Neural cell (in vitro differentiated cells): ENCODE results near the gene COX4I1. TPM values are rescaled to one million over a fixed set of nuclear protein-coding genes. Genes with fewer than 3 reads are reported as not detected.

Experiments
- H2AFZ ChIP-seq: fragments of 200-600, 300-800 bp; sonication (generic), shearing (Covaris generic); 2 replicates; pipeline ENCODE4 v1.6.0; 2014; ENCODE audit warnings: low read depth, mild to moderate bottlenecking, antibody characterized with exemption, low read length, moderate library complexity
- H3F3A ChIP-seq: fragments of 200-600 bp; shearing (Covaris generic); 2 replicates; pipeline ENCODE4 v1.6.1; 2016; ENCODE audit warnings: mild to moderate bottlenecking, moderate library complexity, mixed read lengths, antibody characterized with exemption, low read length; ENCODE audit not compliant: insufficient read depth, poor library complexity, severe bottlenecking
- H3K27ac ChIP-seq: fragments of 200-600, 300-800 bp; sonication (generic), shearing (Covaris generic); 2 replicates; pipeline ENCODE4 v1.5.1; 2014; ENCODE audit warnings: mild to moderate bottlenecking, low read length, moderate library complexity
- H3K27me3 ChIP-seq: fragments of 300-800, 200-600 bp; sonication (generic), shearing (Covaris generic); 2 replicates; pipeline ENCODE4 v1.6.0; 2014; ENCODE audit warnings: mild to moderate bottlenecking, low read depth, low read length, moderate library complexity; ENCODE audit not compliant: insufficient read depth
- H3K36me3 ChIP-seq: fragments of 300-800, 200-600 bp; sonication (generic), shearing (Covaris generic); 2 replicates; pipeline ENCODE4 v1.5.1; 2014; ENCODE audit warnings: mild to moderate bottlenecking, antibody characterized with exemption, low read length, moderate library complexity; ENCODE audit not compliant: insufficient read depth
- H3K4me2 ChIP-seq: fragments of 300-800, 200-600 bp; sonication (generic), shearing (Covaris generic); 2 replicates; pipeline ENCODE4 v1.6.0; 2014; ENCODE audit warnings: mild to moderate bottlenecking, low read length
- H3K4me3 ChIP-seq: fragments of 300-800, 200-600 bp; sonication (generic), shearing (Covaris generic); 2 replicates; pipeline ENCODE4 v1.5.1; 2014; ENCODE audit warnings: mild to moderate bottlenecking, low read length, moderate library complexity
- H3K79me2 ChIP-seq: fragments of 200-600 bp; shearing (Covaris generic); replicated peaks from 2 replicates; pipeline ENCODE4 v1.6.0; 2014; ENCODE audit warnings: mild to moderate bottlenecking, low read length, moderate library complexity; ENCODE audit not compliant: insufficient read depth
- H3K9ac ChIP-seq: fragments of 300-800, 200-600 bp; sonication (generic), shearing (Covaris generic); 2 replicates; pipeline ENCODE4 v1.6.1; 2016; ENCODE audit warnings: mild to moderate bottlenecking, low read length, mixed read lengths
- H3K9me2 ChIP-seq: fragments of 200-600 bp; shearing (Covaris generic); 2 replicates; pipeline ENCODE4 v1.6.1; 2016; ENCODE audit warnings: mild to moderate bottlenecking, low read length, mixed read lengths; ENCODE audit not compliant: insufficient read depth
- H3K9me3 ChIP-seq: fragments of 200-600, 300-800 bp; sonication (generic), shearing (Covaris generic); 2 replicates; pipeline ENCODE4 v1.6.1; 2016; ENCODE audit warnings: mild to moderate bottlenecking, mixed run types, low read length, moderate library complexity, mixed read lengths
- H4K20me1 ChIP-seq: fragments of 200-600 bp; shearing (Covaris generic); 2 replicates; pipeline ENCODE4 v1.6.1; 2016; ENCODE audit warnings: mild to moderate bottlenecking, mixed run types; ENCODE audit not compliant: insufficient read depth
- EP300 ChIP-seq: fragments of 450-650 bp; conservative IDR thresholded peaks from 2 replicates; pipeline ENCODE4 v1.6.1; 2014; ENCODE audit warnings: antibody characterized with exemption, mild to moderate bottlenecking, moderate library complexity; ENCODE audit not compliant: poor library complexity, severe bottlenecking
- EZH2 ChIP-seq: fragments of 200-600, 300-800 bp; shearing (Covaris generic), sonication (generic); IDR thresholded peaks from 2 replicates; pipeline ENCODE4 v1.6.1; 2014; ENCODE audit warnings: antibody characterized with exemption, low read length, borderline replicate concordance, mild to moderate bottlenecking; ENCODE audit not compliant: insufficient read depth, poor library complexity, severe bottlenecking
- RAD21 ChIP-seq: fragments of 450-650 bp; conservative IDR thresholded peaks from 2 replicates; pipeline ENCODE4 v1.6.1; 2014; ENCODE audit warnings: antibody characterized with exemption, mild to moderate bottlenecking, moderate library complexity
- TAF1 ChIP-seq: IDR thresholded peaks from 2 replicates; pipeline ENCODE4 v1.6.1; 2012; ENCODE audit warnings: low read depth
- polyA plus RNA-seq: library from polyadenylated mRNA; depleted of rRNA; stranded (reverse); fragments of >200 nt; gene quantifications from 2 replicates; pipeline ENCODE4 v1.2.3, GENCODE V29; 2014
- TF ChIP-seq, protein P1 (sequence below): fragments of 450-650 bp; IDR thresholded peaks from 2 replicates; pipeline ENCODE4 v1.5.1; 2014; ENCODE audit warnings: antibody characterized with exemption, mild to moderate bottlenecking, moderate library complexity; ENCODE audit not compliant: poor library complexity, severe bottlenecking
- TF ChIP-seq, protein P2 (sequence below): IDR thresholded peaks from 2 replicates; pipeline ENCODE4 v1.6.1; 2012; ENCODE audit warnings: borderline replicate concordance

The COX4I1 gene
- polyA plus RNA-seq, 1 donor from 2014 or later = 709 TPM

DNA sequence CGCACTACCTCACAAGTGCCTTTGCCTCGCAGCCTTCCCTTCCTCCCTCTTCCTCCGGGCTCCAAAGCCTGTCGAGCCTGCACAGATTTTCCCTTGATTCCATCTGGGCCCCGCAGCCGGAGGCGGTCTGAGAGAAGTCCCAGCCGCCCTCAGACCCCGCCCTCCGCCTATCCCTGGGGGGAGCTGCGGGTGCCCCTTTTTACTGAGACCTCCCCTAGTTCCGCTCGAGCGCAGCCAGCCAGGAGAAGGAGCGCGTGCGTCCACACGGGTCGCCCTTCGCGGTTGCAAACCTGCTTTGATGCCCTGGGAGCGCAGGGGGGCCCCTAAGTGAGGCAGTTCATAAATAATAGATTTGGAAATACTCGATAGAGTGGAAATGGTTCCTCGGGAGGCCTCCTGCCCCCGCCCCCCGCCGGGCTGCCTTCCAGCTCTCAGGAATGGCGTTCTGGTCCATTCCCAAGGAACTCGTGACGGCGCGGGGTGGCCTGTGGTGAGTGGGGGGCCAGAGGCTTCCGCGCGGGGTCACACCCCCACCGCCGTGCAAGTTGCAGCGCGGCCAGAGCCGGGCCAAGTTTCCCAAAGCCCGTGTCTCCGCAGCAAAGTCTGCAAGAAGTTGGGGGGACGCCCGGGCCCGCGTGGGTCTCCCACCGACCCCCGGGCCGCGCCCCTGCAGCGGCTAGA lies 49.2 kb upstream of the COX4I1 start:
- H3K36me3 ChIP-seq = no peaks in the 10 kb centered on the region
- H3K9me2 ChIP-seq = no peaks in the 10 kb centered on the region
- H2AFZ ChIP-seq = no peak overlapping the region
- H3K9me3 ChIP-seq = no peaks in the 10 kb centered on the region
- peaks cover 33% of the 10 kb centered on the region for H3K27me3 ChIP-seq
- no peaks in the 10 kb centered on the region for H3F3A ChIP-seq
- H3K9ac ChIP-seq = no peak overlapping the region
- no peaks in the 10 kb centered on the region for H4K20me1 ChIP-seq
- H3K27ac ChIP-seq = no peak overlapping the region
- no peaks in the 10 kb centered on the region for H3K79me2 ChIP-seq
- peak overlapping the region; percentile 19 for H3K4me2 ChIP-seq
- TF ChIP-seq, protein P1, sequence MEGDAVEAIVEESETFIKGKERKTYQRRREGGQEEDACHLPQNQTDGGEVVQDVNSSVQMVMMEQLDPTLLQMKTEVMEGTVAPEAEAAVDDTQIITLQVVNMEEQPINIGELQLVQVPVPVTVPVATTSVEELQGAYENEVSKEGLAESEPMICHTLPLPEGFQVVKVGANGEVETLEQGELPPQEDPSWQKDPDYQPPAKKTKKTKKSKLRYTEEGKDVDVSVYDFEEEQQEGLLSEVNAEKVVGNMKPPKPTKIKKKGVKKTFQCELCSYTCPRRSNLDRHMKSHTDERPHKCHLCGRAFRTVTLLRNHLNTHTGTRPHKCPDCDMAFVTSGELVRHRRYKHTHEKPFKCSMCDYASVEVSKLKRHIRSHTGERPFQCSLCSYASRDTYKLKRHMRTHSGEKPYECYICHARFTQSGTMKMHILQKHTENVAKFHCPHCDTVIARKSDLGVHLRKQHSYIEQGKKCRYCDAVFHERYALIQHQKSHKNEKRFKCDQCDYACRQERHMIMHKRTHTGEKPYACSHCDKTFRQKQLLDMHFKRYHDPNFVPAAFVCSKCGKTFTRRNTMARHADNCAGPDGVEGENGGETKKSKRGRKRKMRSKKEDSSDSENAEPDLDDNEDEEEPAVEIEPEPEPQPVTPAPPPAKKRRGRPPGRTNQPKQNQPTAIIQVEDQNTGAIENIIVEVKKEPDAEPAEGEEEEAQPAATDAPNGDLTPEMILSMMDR = peak; percentile 30
- no peak for TF ChIP-seq RAD21
- peak overlapping the region; percentile 57 for H3K4me3 ChIP-seq

DNA sequence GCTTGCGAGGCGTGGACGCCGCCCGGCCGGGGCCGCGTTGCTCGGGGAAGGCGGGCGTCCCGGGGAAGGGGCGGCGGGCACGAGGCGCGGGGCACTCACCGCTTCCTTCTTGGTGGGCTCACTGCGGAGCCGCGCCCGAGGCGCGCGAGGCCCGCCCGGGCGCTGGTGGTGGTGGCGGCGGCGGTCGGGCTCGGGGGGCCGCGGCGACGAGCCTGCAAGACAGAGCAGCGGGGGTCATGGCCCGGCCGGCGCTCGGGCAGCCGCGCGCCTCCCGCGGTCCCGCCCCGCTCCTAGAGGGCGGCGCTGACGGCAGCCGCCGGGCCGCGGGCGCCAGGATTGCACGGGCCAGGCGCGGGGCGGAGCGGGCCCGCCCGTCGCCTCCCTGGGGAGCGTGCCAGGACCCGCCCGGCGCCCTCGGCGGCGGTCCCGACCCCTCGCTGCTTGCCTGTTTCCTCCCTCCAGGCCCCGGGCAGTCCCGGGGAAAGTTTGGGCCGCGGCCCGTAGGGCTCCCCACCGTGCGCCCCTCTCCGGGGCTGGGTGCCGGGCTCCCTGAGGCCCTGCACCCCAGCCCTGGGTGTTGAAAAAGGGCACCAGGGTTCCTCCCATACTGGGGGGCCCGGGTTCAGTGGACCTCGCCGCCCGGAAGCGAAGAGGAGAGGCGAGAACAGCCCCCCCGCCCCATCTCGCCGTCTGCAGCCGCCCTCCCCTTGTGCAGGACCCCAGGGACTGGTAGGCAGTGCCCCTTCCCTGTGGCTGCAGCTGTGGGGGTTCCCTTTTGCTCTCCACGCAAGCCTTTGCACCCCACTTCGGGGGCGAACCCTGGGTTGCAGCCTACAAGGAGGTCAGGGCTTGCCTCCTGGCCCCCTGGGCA lies 48.4 kb upstream of the COX4I1 start, which contains the start of gene C16orf74:
Gene C16orf74, minus strand, starts transcription at position 270 of the 871 bp plus-strand sequence. CDS start 15,879 bp downstream, outside the sequence.
- Histone ChIP-seq H3K9ac (no peak within 1 kb of the TSS), H3K27ac (no peak within 1 kb of the TSS), H3K36me3 (no peaks in the 10 kb centered on the region), H2AFZ (no peak within 1 kb of the TSS), H4K20me1 (no peaks in the 10 kb centered on the region), H3K9me3 (no peaks in the 10 kb centered on the region), H3K4me2 (peak within 1 kb of the TSS; percentile 19), H3F3A (no peaks in the 10 kb centered on the region), H3K79me2 (no peaks in the 10 kb centered on the region), H3K9me2 (no peaks in the 10 kb centered on the region), H3K27me3 (peaks cover 33% of the 10 kb centered on the region), H3K4me3 (peak within 1 kb of the TSS; percentile 57)
- TF ChIP-seq EZH2 = peak; percentile 44
- TF ChIP-seq EP300 = no peak
- TF ChIP-seq, protein P2, sequence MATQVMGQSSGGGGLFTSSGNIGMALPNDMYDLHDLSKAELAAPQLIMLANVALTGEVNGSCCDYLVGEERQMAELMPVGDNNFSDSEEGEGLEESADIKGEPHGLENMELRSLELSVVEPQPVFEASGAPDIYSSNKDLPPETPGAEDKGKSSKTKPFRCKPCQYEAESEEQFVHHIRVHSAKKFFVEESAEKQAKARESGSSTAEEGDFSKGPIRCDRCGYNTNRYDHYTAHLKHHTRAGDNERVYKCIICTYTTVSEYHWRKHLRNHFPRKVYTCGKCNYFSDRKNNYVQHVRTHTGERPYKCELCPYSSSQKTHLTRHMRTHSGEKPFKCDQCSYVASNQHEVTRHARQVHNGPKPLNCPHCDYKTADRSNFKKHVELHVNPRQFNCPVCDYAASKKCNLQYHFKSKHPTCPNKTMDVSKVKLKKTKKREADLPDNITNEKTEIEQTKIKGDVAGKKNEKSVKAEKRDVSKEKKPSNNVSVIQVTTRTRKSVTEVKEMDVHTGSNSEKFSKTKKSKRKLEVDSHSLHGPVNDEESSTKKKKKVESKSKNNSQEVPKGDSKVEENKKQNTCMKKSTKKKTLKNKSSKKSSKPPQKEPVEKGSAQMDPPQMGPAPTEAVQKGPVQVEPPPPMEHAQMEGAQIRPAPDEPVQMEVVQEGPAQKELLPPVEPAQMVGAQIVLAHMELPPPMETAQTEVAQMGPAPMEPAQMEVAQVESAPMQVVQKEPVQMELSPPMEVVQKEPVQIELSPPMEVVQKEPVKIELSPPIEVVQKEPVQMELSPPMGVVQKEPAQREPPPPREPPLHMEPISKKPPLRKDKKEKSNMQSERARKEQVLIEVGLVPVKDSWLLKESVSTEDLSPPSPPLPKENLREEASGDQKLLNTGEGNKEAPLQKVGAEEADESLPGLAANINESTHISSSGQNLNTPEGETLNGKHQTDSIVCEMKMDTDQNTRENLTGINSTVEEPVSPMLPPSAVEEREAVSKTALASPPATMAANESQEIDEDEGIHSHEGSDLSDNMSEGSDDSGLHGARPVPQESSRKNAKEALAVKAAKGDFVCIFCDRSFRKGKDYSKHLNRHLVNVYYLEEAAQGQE = no peak
- no peak for TF ChIP-seq RAD21
- no peak for TF ChIP-seq TAF1
